Effector CD8-positive, alpha-beta T cell (primary cell): ENCODE results near the gene TRAPPC4.
"Not testable (repeated sequence)": the region's sequence is repeated elsewhere in the genome, so short reads cannot be mapped to it uniquely, and the experiment has no call there.

Source experiments
- DNase-seq: peaks from one replicate; lab custom pipeline; 2025; lab: John Stamatoyannopoulos, UW
- total RNA-seq, 4 experiments: gene quantifications; one replicate each; lab custom pipeline; 2026; lab: John Stamatoyannopoulos, UW

The TRAPPC4 gene
- 34.2 to 52.2 (median 44.7) reads per million in 4 experiments for total RNA-seq

GRCh38 chr11:119018074-119018938 is at the start of gene TRAPPC4, which contains the start of gene RPS25:
TRAPPC4 (plus strand) TSS chr11:119018766; CDS start chr11:119018796, 30 bp downstream.
RPS25 (minus strand) TSS chr11:119018343; CDS start chr11:119018284, 59 bp downstream.
- DNase-seq: peak; percentile 91

- not testable (repeated sequence) for DNase-seq
These were observed 49.1 kb upstream of the TRAPPC4 start for GRCh38 chr11:118969508-118969907.

GRCh38 chr11:118971646-118972045 is 46.9 kb upstream of the TRAPPC4 start, which contains the start of gene FOXR1:
FOXR1 (plus strand) TSS chr11:118971761; CDS start chr11:118971932, 171 bp downstream.
- no peak for DNase-seq

DNA sequence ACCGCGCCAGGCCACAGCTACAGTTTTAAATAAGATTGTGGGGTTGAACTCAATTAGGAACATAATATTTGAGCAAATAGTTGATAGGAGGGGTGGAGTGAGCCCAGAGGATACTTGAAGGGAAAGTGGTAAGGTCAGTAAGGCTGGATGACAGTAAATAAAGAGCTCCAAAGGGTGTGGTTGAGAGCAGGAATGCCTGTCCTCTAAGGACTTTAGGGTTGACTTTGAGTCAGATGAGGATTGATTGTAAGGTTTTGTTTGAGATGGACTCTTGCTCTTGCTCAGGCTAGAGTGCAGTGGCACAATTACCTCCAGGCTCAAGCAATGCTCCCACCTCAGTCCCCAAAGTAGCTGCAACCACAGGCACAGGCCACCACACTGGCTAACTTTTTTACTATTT is 44.6 kb upstream of the TRAPPC4 start:
- no peak for DNase-seq

- DNase-seq: no peak
These were observed 42.5 kb upstream of the TRAPPC4 start for GRCh38 chr11:118975771-118976709.

DNA sequence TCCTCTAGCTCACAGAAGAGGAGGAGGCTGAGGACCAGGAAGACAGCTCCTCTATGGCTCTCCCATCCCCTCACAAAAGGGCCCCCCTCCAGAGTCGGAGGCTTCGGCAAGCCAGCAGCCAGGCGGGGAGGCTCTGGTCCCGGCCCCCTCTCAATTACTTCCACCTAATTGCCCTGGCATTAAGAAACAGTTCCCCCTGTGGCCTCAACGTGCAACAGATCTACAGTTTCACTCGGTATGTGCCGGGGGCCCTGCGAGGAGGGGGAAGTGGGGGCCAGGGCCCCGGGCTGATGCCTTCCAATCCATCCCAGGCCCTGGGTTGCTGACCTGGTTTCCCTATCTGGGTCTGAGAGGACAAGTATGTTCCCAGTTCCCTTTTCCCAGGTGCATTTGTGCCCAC is 39.1 kb upstream of the TRAPPC4 start:
- DNase-seq: no peak

DNA sequence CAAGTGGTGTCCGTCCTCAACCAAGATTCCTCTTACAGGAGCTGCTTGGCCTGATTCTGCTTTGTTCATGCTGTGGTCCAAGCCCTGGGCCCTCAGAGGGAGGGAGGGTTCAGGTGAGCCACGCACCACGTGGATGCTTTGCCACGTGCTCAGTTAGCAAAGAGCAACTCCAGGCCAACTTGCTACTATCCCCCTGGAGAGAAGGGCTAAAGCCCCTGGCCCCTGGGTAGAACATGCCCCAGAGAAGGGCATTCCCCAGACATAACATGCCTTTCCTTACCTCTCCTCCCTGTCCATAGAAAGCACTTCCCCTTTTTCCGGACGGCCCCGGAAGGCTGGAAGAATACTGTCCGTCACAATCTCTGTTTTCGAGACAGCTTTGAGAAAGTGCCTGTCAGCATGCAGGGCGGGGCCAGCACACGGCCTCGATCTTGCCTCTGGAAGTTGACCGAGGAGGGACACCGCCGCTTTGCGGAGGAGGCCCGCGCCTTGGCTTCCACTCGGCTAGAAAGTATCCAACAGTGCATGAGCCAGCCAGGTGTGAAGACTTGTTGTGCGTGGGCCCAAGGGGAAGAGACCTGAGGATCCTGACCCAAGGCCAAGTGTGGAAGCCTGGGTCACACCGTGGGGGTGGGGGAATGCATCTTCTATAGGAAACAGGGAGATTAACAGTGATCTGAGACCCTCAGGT is 38.2 kb upstream of the TRAPPC4 start:
- DNase-seq: no peak

DNA sequence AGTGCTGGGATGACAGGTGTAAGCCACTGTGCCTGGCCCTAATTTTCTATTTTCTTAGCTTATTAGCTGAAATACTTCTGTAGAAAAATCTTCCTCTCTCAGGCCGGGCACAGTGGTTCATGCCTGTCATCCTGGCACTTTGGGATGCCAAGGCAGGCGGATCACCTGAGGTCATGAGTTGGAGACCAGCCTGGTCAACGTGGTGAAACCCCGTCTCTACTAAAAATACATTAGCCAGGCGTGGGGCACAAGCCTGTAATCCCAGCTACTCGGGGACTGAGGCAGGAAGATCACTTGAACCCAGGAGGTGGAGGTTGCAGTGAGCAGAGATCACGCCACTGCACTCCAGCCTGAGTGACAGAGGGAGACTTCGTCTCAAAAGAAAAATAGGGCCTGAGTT is 34.2 kb upstream of the TRAPPC4 start:
- not testable (repeated sequence) for DNase-seq

DNA sequence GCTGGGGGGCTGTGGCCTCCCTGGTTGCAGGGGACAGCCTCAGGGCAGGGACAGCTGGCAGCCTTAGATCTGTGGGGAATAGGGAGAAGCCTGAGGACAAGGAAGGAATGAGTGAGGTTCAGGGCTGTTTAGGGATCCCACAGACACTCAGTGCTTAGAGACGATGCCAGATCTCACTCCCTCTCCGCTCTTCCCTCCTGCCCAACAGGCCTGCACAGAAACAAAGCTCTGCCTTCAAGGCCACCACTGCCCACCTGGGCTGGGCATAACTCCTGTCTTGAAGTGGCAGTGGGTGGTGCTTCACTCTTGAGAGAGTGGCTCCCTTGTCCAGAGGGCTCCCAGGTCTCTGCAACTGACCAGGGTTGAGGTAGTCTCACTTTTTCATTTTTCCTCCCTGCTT is 33.7 kb upstream of the TRAPPC4 start:
- DNase-seq: no peak

GRCh38 chr11:118988280-118988679 is 30.3 kb upstream of the TRAPPC4 start:
- DNase-seq: no peak

- not testable (repeated sequence) for DNase-seq
These were observed 27.0 kb upstream of the TRAPPC4 start for GRCh38 chr11:118991486-118992038.

- DNase-seq: no peak
These were observed 21.5 kb upstream of the TRAPPC4 start for GRCh38 chr11:118996926-118997626.

DNA sequence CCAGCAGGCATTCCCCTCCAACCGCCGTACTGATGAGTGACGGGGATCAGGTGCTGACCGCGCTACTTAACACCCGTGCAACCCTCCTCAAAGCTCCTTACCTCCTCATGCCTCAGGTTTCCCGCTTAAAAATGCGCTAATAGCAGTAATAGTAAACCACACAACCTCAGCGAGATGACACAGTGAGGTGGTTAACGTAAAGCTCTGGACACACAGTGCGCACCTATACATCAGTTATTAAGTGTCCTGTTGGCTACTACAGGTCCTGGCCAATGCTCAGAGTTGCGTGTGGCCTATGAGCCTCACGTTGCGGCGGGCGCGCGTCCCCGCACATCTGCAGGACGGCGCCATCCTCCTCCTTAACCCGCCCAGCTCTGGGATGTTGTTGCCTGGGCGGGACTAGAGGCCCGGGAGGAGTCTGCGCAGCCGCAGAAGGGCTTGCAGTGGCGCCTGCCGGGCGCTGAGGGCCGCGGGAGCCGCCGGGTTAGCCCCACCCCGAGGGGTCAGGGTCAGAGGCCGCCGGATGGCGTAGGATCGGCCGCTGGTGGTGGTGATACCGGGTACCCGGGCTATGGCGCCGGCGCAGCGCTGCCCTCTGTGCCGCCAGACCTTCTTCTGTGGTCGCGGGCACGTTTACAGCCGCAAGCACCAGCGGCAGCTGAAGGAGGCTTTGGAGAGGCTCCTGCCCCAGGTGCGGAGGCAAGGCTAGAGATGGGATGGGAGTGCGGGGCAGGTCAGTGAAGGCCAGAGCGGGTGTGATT is 20.8 kb upstream of the TRAPPC4 start, which contains the start of gene CENATAC:
CENATAC (plus strand) TSS at position 512 of the 761 bp plus-strand sequence; CDS start at position 572, 60 bp downstream.
- DNase-seq: peak; percentile 92

DNA sequence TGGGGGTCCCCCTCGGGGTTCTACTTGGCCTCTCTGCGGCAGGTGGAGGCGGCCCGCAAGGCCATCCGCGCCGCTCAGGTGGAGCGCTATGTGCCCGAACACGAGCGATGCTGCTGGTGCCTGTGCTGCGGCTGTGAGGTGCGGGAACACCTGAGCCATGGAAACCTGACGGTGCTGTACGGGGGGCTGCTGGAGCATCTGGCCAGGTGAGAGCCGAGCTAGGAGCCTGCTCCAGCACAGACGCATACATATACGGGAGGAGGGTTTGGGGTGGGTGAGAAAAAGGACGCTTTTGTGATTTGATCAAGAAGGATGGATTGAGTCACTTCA is 20.2 kb upstream of the TRAPPC4 start:
- DNase-seq: no peak

DNA sequence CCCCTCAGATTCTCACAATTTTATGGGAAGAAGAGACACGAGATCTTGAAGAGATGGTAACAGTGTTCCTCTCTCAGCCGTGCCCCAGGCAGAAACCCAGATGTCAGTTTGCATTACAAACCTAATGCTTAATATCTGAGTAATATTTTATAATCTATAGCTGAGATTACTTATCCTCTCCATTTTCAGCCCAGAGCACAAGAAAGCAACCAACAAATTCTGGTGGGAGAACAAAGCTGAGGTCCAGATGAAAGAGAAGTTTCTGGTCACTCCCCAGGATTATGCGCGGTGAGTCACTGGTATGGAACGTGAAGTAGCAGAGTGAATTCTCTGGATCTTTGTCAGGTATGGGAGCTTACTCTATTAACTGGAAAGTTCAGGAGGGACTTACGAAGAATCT is 19.7 kb upstream of the TRAPPC4 start:
- no peak for DNase-seq

GRCh38 chr11:119000906-119001305 is 17.7 kb upstream of the TRAPPC4 start:
- no peak for DNase-seq

DNA sequence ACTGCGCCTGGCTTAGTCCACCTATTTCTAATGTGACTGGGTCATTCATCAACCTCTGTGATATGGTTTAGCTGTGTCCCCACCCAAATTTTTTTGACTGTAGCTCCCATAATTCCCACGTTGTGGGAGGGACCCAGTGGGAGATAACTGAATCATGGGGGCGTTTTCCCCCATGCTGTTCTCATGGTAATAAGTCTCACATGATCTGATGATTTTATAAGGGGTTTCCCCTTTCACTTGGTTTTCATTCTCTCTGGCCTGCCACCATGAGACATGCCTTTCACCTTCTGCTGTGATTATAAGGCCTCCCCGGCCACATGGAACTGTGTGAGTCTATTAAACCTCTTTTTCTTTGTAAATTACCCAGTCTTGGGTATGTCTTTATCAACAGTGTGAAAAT is 11.9 kb upstream of the TRAPPC4 start:
- DNase-seq: no peak

GRCh38 chr11:119011476-119012053 is 7.0 kb upstream of the TRAPPC4 start:
- no peak for DNase-seq

DNA sequence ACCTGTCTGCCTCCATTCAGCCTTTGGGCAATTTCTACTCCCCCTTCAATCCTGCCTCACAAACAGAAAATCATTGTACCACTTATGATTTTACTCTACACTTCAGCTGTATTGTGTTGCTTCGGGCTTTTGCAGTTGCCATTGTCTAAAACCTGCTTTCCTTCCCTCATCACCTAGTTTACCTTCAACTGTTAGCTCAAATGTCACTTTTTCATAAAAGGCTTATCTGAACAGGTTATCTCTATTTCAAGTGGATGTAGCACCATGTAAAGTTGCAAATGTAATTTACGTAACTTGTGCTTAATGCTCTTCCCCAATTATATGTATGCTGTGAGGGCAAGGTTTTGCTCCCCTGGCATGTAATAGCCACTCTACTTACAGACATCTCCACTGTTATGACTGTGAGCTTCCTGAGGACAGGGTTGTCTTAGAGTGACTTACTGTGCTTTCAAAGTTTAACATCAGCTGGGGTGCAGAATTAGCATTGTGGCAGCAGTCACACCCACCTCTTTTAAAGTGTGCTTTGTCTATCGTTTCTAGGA is 5.9 kb upstream of the TRAPPC4 start:
- DNase-seq: no peak
